ENCODE data around the gene RSAD2. TPM values are rescaled to one million over a fixed set of nuclear protein-coding genes. Genes with fewer than 3 reads are reported as not detected.

Gene RSAD2
- total and polyA plus RNA-seq, 9 of the 15 experiments (the other 6 are each of a cell fraction or from before 2014, with no cell fraction given) = 0.15 to 1.4 (median 0.28) TPM

- no peak for TF ChIP-seq PRDM10 (IDR thresholded peaks at IDR 0.05; ENCODE audit: partially characterized antibody)
- peak; percentile 67 for TF ChIP-seq ZBTB2 (IDR thresholded peaks at IDR 0.05)
- no peak for TF ChIP-seq E2F6 (IDR thresholded peaks at IDR 0.05; ENCODE audit: borderline replicate concordance in 1 of 2, extremely low read depth in 1 of 2, insufficient read depth in 1 of 2, insufficient read length in 1 of 2, low read depth in 1 of 2, low read length in 1 of 2, poor library complexity in 1 of 2, severe bottlenecking in 1 of 2)
- TF ChIP-seq SLC30A9 (CRISPR knock-in tag; IDR thresholded peaks at IDR 0.05) = no peak
- TF ChIP-seq HMG20B (CRISPR knock-in tag; IDR thresholded peaks at IDR 0.05) = no peak
- TF ChIP-seq ZNF436 (CRISPR knock-in tag; IDR thresholded peaks at IDR 0.05) = no peak
- no peak for TF ChIP-seq HSF4 (CRISPR knock-in tag; IDR thresholded peaks at IDR 0.05; ENCODE audit: borderline replicate concordance)
- no peak for TF ChIP-seq KAT7 (CRISPR knock-in tag; IDR thresholded peaks at IDR 0.05; ENCODE audit: borderline replicate concordance)
- no peak for TF ChIP-seq HMGN3 (IDR thresholded peaks at IDR 0.05; ENCODE audit: borderline replicate concordance, extremely low read depth, insufficient read length, low read depth, low read length)
- TF ChIP-seq CCAR2 (IDR thresholded peaks at IDR 0.05; ENCODE audit: low read depth, low read length) = no peak
- TF ChIP-seq SMARCE1 (IDR thresholded peaks at IDR 0.05) = no peak; the same call in 1 of the 2 replicates
- no peak for TF ChIP-seq ZNF408 (CRISPR knock-in tag; IDR thresholded peaks at IDR 0.05; ENCODE audit: low read depth)
- TF ChIP-seq ZNF134 (CRISPR knock-in tag; conservative IDR thresholded peaks at IDR 0.05) = no peak
- peak; percentile 21; the same call in 1 of the 2 replicates for TF ChIP-seq MYC (IDR thresholded peaks at IDR 0.05; ENCODE audit: low read depth, low read length)
- TF ChIP-seq MYC (CRISPR knock-in tag; IDR thresholded peaks at IDR 0.05; ENCODE audit: borderline replicate concordance, low read depth) = no peak; the same call in 1 of the 2 replicates
- no peak for TF ChIP-seq ARID4B (CRISPR knock-in tag; IDR thresholded peaks at IDR 0.05)
- 0 out of 2 replicates have a peak, but pooled peaks have one; percentile 67 for TF ChIP-seq HDGF (IDR thresholded peaks at IDR 0.05)
Observed at GRCh38 chr2:6866275-6866671, 11.3 kb upstream of the RSAD2 start (continued).
